K562 (cell line): Measurements from ENCODE around the gene PRSS12. TPM values are rescaled to one million over a fixed set of nuclear protein-coding genes. Genes with fewer than 3 reads are reported as not detected.

Experiments used
- ATAC-seq: fragments of 200-7000 bp; cut with Tn5 transposase; 3 replicates; pipeline ENCODE4 v1.9.1; 2020; ENCODE audit warnings: moderate library complexity
- BruUV-seq: library from RNA; stranded (reverse); fragments of 400-500 nt; replicated peaks from 2 replicates; lab custom pipeline; 2021; lab: Mats Ljungman, UMichigan
- CTCF ChIA-PET: fragments of 300-600 bp; formaldehyde crosslinking; extraction: SDS; loops from one replicate; lab custom pipeline; 2021; ENCODE audit warnings: low intra/inter-chr PET ratio; lab: Yijun Ruan, JAX
- POLR2A ChIA-PET: fragments of 300-600, 350-650 bp; sonication (Branson Sonifier 250); formaldehyde crosslinking; extraction: SDS; loops from one replicate; lab custom pipeline; 2021; ENCODE audit warnings: antibody characterized with exemption, inconsistent platforms; lab: Yijun Ruan, JAX
- DNase-seq, 4 experiments: peaks; one replicate each; pipeline versions ENCODE4 v3.0.0 to v3.0.0-alpha.2; 2011 to 2018; ENCODE audit warnings: low spot score in 3 of 4, mixed read lengths in 3 of 4; ENCODE audit errors: extremely low read depth in 1 of 4
- FAIRE-seq: peaks from 2 replicates; lab custom pipeline; 2011; peaks lifted over from hg19 to GRCh38; lab: Jason Lieb, UNC
- H2AFZ ChIP-seq: 2 replicates; pipeline ENCODE4 v1.6.0; 2011; ENCODE audit warnings: low read depth, low read length, control low read depth, inconsistent platforms
- H3K27ac ChIP-seq: fragments of 200-600 bp; 3 replicates; pipeline ENCODE4 v1.8.0; 2011; ENCODE audit warnings: low read depth, mild to moderate bottlenecking, control low read depth, inconsistent platforms, low read length, moderate library complexity, mixed read lengths; ENCODE audit errors: extremely low read depth
- H3K27me3 ChIP-seq, 2 experiments: fragments of 300-600 bp in 1 of 2; 2 replicates in 1 of 2; 3 replicates in 1 of 2; pipeline versions ENCODE4 v1.6.0 to v1.8.0; 2011; ENCODE audit warnings: inconsistent platforms in 2 of 2, low read length in 2 of 2, mild to moderate bottlenecking in 1 of 2, mixed read lengths in 1 of 2, moderate library complexity in 1 of 2; ENCODE audit not compliant: control insufficient read depth in 2 of 2, insufficient read depth in 2 of 2
- H3K36me3 ChIP-seq: fragments of 300-600 bp; 3 replicates; pipeline ENCODE4 v1.8.0; 2011; ENCODE audit warnings: mild to moderate bottlenecking, low read length, inconsistent platforms; ENCODE audit not compliant: control insufficient read depth, insufficient read depth
- H3K4me1 ChIP-seq, 2 experiments: fragments of 200-600 bp in 1 of 2; replicated peaks in 1 of 2; 2 replicates in 1 of 2; 3 replicates in 1 of 2; pipeline versions ENCODE4 v1.5.1 to v1.8.0; 2011; ENCODE audit warnings: inconsistent platforms in 2 of 2, low read length in 2 of 2, mild to moderate bottlenecking in 1 of 2, mixed read lengths in 1 of 2, moderate library complexity in 1 of 2; ENCODE audit not compliant: control insufficient read depth in 2 of 2, insufficient read depth in 2 of 2
- H3K4me2 ChIP-seq: 2 replicates; pipeline ENCODE4 v1.6.1; 2011; ENCODE audit warnings: low read length, control low read depth, inconsistent platforms, mixed read lengths; ENCODE audit not compliant: insufficient read depth
- H3K4me3 ChIP-seq: fragments of 200-600 bp; sonication (generic), shearing (Covaris generic); 2 replicates; pipeline ENCODE4 v1.5.1; 2016; ENCODE audit warnings: control low read depth, inconsistent platforms
- H3K79me2 ChIP-seq: fragments of 200-600 bp; 3 replicates; pipeline ENCODE4 v1.8.0; 2011; ENCODE audit warnings: low read length, inconsistent platforms; ENCODE audit not compliant: control insufficient read depth, insufficient read depth
- H3K9ac ChIP-seq, 2 experiments: 2 replicates each; pipeline versions ENCODE4 v1.6.0 to v1.6.1; 2011; ENCODE audit warnings: low read depth in 2 of 2, low read length in 2 of 2, control low read depth in 1 of 2, inconsistent platforms in 1 of 2, mild to moderate bottlenecking in 1 of 2, mixed read lengths in 1 of 2; ENCODE audit not compliant: insufficient read depth in 1 of 2
- H3K9me1 ChIP-seq: one replicate; pipeline ENCODE4 v1.6.0; 2011; ENCODE audit warnings: inconsistent platforms, mild to moderate bottlenecking, low read length, moderate library complexity; ENCODE audit not compliant: control insufficient read depth, insufficient read depth
- H3K9me3 ChIP-seq: replicated peaks from 2 replicates; pipeline ENCODE4 v1.5.1; 2011; ENCODE audit warnings: low read depth, low read length, inconsistent platforms; ENCODE audit not compliant: control insufficient read depth, insufficient read depth
- H4K20me1 ChIP-seq: replicated peaks from 2 replicates; pipeline ENCODE4 v1.6.1; 2011; ENCODE audit warnings: low read length, inconsistent platforms, mixed read lengths; ENCODE audit not compliant: control insufficient read depth, insufficient read depth
- ATF1 ChIP-seq, 2 experiments: fragments of 450-650 bp in 1 of 2; IDR thresholded peaks; 2 replicates each; pipeline ENCODE4 v1.6.1; 2016; ENCODE audit warnings: missing compliant biosample characterization in 1 of 2, missing genetic modification characterization in 1 of 2
- BCOR ChIP-seq: fragments of 450-650 bp; IDR thresholded peaks from 2 replicates; pipeline ENCODE4 v1.6.1; 2016
- DPF2 ChIP-seq: fragments of 450-650 bp; IDR thresholded peaks from 2 replicates; pipeline ENCODE4 v1.6.1; 2016
- GTF3C2 ChIP-seq: IDR thresholded peaks from 3 replicates; pipeline ENCODE4 v1.6.1; 2011; ENCODE audit warnings: borderline replicate concordance, mild to moderate bottlenecking, moderate library complexity; ENCODE audit not compliant: insufficient read length; ENCODE audit errors: extremely low read depth
- MCM7 ChIP-seq, 2 experiments: fragments of 450-650 bp; IDR thresholded peaks; 2 replicates each; pipeline ENCODE4 v1.6.1; 2016 to 2018
- POLR2G ChIP-seq: fragments of 200-400 bp; formaldehyde crosslinking; IDR thresholded peaks from 2 replicates; pipeline ENCODE4 v1.6.1; 2017; ENCODE audit warnings: low read depth, mild to moderate bottlenecking, antibody characterized with exemption, low read length, moderate library complexity
- SNAPC5 ChIP-seq: fragments of 250-450 bp; sonication (Bioruptor Pico); IDR thresholded peaks from 2 replicates; pipeline ENCODE4 v1.8.0; 2021; ENCODE audit warnings: moderate library complexity, mild to moderate bottlenecking, inconsistent platforms
- ZNF740 ChIP-seq, 3 experiments: fragments of 200-800 bp in 1 of 3; sonication (Bioruptor generic) in 1 of 3; sonication (generic) in 1 of 3; formaldehyde crosslinking in 1 of 3; IDR thresholded peaks; 2 replicates each; pipeline versions ENCODE4 v1.6.1 to v1.8.0; 2016 to 2022; ENCODE audit warnings: mild to moderate bottlenecking in 2 of 3, missing compliant biosample characterization in 2 of 3, missing genetic modification characterization in 2 of 3, missing genetic modification reagents in 1 of 3
- ZNF764 ChIP-seq: fragments of 250-450 bp; sonication (Bioruptor Pico); IDR thresholded peaks from 2 replicates; pipeline ENCODE4 v1.4.0; 2020; ENCODE audit warnings: low read depth, mild to moderate bottlenecking, moderate library complexity
- WGBS: fragments of 100-300 bp; shearing (Covaris generic); methylation state at CpG from one replicate; pipeline ENCODE4 v1.1.6; 2016; ENCODE audit warnings: low coverage, mixed read lengths; ENCODE audit not compliant: insufficient coverage; ENCODE audit errors: missing lambda C conversion rate; 5-methylcytosine and 5-hydroxymethylcytosine counted together
- in situ Hi-C: fragments of 300-500 bp; cut with MboI; formaldehyde crosslinking; loops from 4 replicates; pipeline ENCODE4 v1.15.0; 2018; ENCODE audit warnings: inconsistent platforms, mixed read lengths
- intact Hi-C: fragments of 100-400 bp; cut with micrococcal nuclease; formaldehyde crosslinking; loops from 2 replicates; pipeline ENCODE4 v1.14.2; 2022
- polyA plus RNA-seq, 8 experiments: library from polyadenylated mRNA; depleted of rRNA in 4 of 8; stranded (reverse) in 5 of 8; unstranded in 3 of 8; fragments of >200 nt; fragmentation: Nextera tagmentation in 2 of 8; fragmentation: Illumina TruSeq in 1 of 8; extraction: Ambion mirVana in 2 of 8; extraction: Trizol in 1 of 8; gene quantifications; 2 replicates each; pipeline versions ENCODE4 v1.2.1 to v1.2.3, GENCODE V29; 2011 to 2014; ENCODE audit warnings: inconsistent platforms in 1 of 8, missing spikeins in 1 of 8
- total RNA-seq, 7 experiments: library from RNA; depleted of rRNA in 6 of 7; stranded (reverse); fragments of >200 nt in 6 of 7; fragmentation: Illumina TruSeq in 2 of 7; extraction: Trizol in 2 of 7; gene quantifications; 2 replicates each; pipeline versions ENCODE4 v1.2.1 to v1.2.3, GENCODE V29; 2011 to 2021; ENCODE audit warnings: low replicate concordance in 1 of 7

The PRSS12 gene
- total and polyA plus RNA-seq, 9 of the 15 experiments (the other 6 are each of a cell fraction or from before 2014, with no cell fraction given): 0.06 to 0.11 (median 0.09) TPM; not detected in 6

GRCh38 chr4:118337954-118338353, 14.8 kb downstream of the PRSS12 start:
- H4K20me1 ChIP-seq: no peaks in the 10 kb centered on the region
- no peaks in the 10 kb centered on the region for H3K9me3 ChIP-seq
- no peak overlapping the region for H2AFZ ChIP-seq
- intact Hi-C loops: no loop called here
- no peaks in the 10 kb centered on the region for H3K79me2 ChIP-seq
- no peaks in the 10 kb centered on the region for H3K9me1 ChIP-seq
- DNase-seq: no peak
- BruUV-seq: no TSS peak
- no peaks in the 10 kb centered on the region for H3K4me1 ChIP-seq
- no peak overlapping the region for H3K27ac ChIP-seq
- H3K36me3 ChIP-seq: no peaks in the 10 kb centered on the region
- ATAC-seq: no peak
- 0% methylated on average over 4 of the region's 4 CpGs for WGBS
- in situ Hi-C loops: no loop called here
- TF ChIP-seq ATF1 (CRISPR knock-in tag; IDR thresholded peaks at IDR 0.05) (no peak), ATF1 (tag; IDR thresholded peaks at IDR 0.05) (no peak), MCM7 (IDR thresholded peaks at IDR 0.05) (no peak)
- no peaks in the 10 kb centered on the region for H3K27me3 ChIP-seq
- no peak for FAIRE-seq
- H3K4me3 ChIP-seq: no peak overlapping the region
- POLR2A ChIA-PET: no interaction called here
- H3K9ac ChIP-seq: no peak overlapping the region
- H3K4me2 ChIP-seq: no peak overlapping the region
- CTCF ChIA-PET: no interaction called here

- Histone ChIP-seq H3K9me3 (no peaks in the 10 kb centered on the region; the same call in 1 of the 2 replicates), H3K27me3 (no peaks in the 10 kb centered on the region), H3K36me3 (no peaks in the 10 kb centered on the region), H2AFZ (no peak overlapping the region), H3K9me1 (no peaks in the 10 kb centered on the region), H4K20me1 (no peaks in the 10 kb centered on the region), H3K9ac (no peak overlapping the region), H3K4me2 (no peak overlapping the region), H3K27ac (no peak overlapping the region), H3K4me1 (no peaks in the 10 kb centered on the region), H3K4me3 (no peak overlapping the region), H3K79me2 (no peaks in the 10 kb centered on the region)
- FAIRE-seq (no peak), DNase-seq (no peak), ATAC-seq (no peak)
- 0% methylated on average over 4 of the region's 4 CpGs for WGBS
- in situ Hi-C loops: no loop called here
- CTCF ChIA-PET: no interaction called here
- intact Hi-C loops: no loop called here
- no TSS peak for BruUV-seq
- POLR2A ChIA-PET: no interaction called here
- TF ChIP-seq SNAPC5 (no peak), POLR2G (no peak), BCOR (no peak), DPF2 (no peak), GTF3C2 (no peak), ZNF764 (no peak), ZNF740 (CRISPR knock-in tag; IDR thresholded peaks at IDR 0.05) (no peak), ZNF740 (tag; IDR thresholded peaks at IDR 0.05) (no peak)
Observed at GRCh38 chr4:118335774-118336173, 17.0 kb downstream of the PRSS12 start.
